22Rv1 (cell line): ENCODE results near the gene PTPN3.

ENCODE experiments used
- ZFX ChIP-seq: fragments of 450-650 bp; IDR thresholded peaks from 2 replicates; pipeline ENCODE4 v1.6.1; 2017; ENCODE audit warnings: antibody characterized with exemption, borderline replicate concordance
- TF ChIP-seq, protein P1 (sequence below): fragments of 450-650 bp; IDR thresholded peaks from 2 replicates; pipeline ENCODE4 v1.5.1; 2017; ENCODE audit warnings: mild to moderate bottlenecking

GRCh38 chr9:109411798-109412352 is 86.2 kb downstream of the PTPN3 start:
- TF ChIP-seq, protein P1, sequence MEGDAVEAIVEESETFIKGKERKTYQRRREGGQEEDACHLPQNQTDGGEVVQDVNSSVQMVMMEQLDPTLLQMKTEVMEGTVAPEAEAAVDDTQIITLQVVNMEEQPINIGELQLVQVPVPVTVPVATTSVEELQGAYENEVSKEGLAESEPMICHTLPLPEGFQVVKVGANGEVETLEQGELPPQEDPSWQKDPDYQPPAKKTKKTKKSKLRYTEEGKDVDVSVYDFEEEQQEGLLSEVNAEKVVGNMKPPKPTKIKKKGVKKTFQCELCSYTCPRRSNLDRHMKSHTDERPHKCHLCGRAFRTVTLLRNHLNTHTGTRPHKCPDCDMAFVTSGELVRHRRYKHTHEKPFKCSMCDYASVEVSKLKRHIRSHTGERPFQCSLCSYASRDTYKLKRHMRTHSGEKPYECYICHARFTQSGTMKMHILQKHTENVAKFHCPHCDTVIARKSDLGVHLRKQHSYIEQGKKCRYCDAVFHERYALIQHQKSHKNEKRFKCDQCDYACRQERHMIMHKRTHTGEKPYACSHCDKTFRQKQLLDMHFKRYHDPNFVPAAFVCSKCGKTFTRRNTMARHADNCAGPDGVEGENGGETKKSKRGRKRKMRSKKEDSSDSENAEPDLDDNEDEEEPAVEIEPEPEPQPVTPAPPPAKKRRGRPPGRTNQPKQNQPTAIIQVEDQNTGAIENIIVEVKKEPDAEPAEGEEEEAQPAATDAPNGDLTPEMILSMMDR: peak; percentile 65
- TF ChIP-seq ZFX: no peak
